Fibroblast of skin of abdomen (primary cell): ENCODE data around the gene MYO1A.
"Not testable (repeated sequence)": the region's sequence is repeated elsewhere in the genome, so short reads cannot be mapped to it uniquely, and the experiment has no call there.

Source experiments
- DNase-seq: peaks from one replicate; pipeline ENCODE4 v3.0.0-alpha.2; 2013

The MYO1A gene

GRCh38 chr12:56991319-56992246 lies 58.3 kb downstream of the MYO1A start:
- DNase-seq, result no peak

GRCh38 chr12:56990648-56991318 lies 59.1 kb downstream of the MYO1A start:
- no peak for DNase-seq

- DNase-seq, result peak; percentile 17
Observed at GRCh38 chr12:56989861-56990610, 59.9 kb downstream of the MYO1A start.

- DNase-seq, result no peak
Observed at GRCh38 chr12:56988207-56988739, 61.7 kb downstream of the MYO1A start.

- peak; percentile 68 for DNase-seq
Observed at GRCh38 chr12:56987551-56988053, 62.3 kb downstream of the MYO1A start.

- no peak for DNase-seq
Observed at GRCh38 chr12:56987011-56987410, 62.9 kb downstream of the MYO1A start.

- DNase-seq, result peak; percentile 14
Observed at GRCh38 chr12:56985714-56986113, 64.2 kb downstream of the MYO1A start.

- no peak for DNase-seq
Observed at GRCh38 chr12:56983386-56983785, 66.5 kb downstream of the MYO1A start.

- DNase-seq, result not testable (repeated sequence)
Observed at GRCh38 chr12:56982578-56983236, 67.2 kb downstream of the MYO1A start.

- no peak for DNase-seq
Observed at GRCh38 chr12:56980941-56981530, 68.9 kb downstream of the MYO1A start.

- DNase-seq, result no peak
Observed at GRCh38 chr12:56980268-56980667, 69.7 kb downstream of the MYO1A start.

GRCh38 chr12:56979628-56980027 lies 70.3 kb downstream of the MYO1A start:
- DNase-seq, result no peak
